HEK293T (cell line): Measurements from ENCODE around the gene SFSWAP.
"Not testable (repeated sequence)": the region's sequence is repeated elsewhere in the genome, so short reads cannot be mapped to it uniquely, and the experiment has no call there.

Experiments
- CTCF ChIA-PET: fragments of 350-600 bp; formaldehyde crosslinking; extraction: SDS; loops from one replicate; lab custom pipeline; 2021; ENCODE audit warnings: antibody characterized with exemption, inconsistent platforms; lab: Yijun Ruan, JAX
- POLR2A ChIA-PET: fragments of 350-600 bp; formaldehyde crosslinking; extraction: SDS; loops from one replicate; lab custom pipeline; 2020; ENCODE audit warnings: antibody characterized with exemption, inconsistent platforms; lab: Yijun Ruan, JAX
- DNase-seq: peaks from one replicate; pipeline ENCODE4 v3.0.0; 2012; ENCODE audit warnings: mixed read lengths; ENCODE audit errors: extremely low spot score
- ARNT ChIP-seq: fragments of 450-650 bp; IDR thresholded peaks from 2 replicates; pipeline ENCODE4 v1.6.1; 2017; ENCODE audit warnings: mild to moderate bottlenecking
- BHLHE40 ChIP-seq: fragments of 450-650 bp; IDR thresholded peaks from 2 replicates; pipeline ENCODE4 v1.6.1; 2016; ENCODE audit warnings: mild to moderate bottlenecking, moderate library complexity, borderline replicate concordance
- CTBP1 ChIP-seq: fragments of 450-650 bp; IDR thresholded peaks from 2 replicates; pipeline ENCODE4 v1.6.1; 2016; ENCODE audit warnings: borderline replicate concordance
- ELF4 ChIP-seq: fragments of 450-650 bp; IDR thresholded peaks from 2 replicates; pipeline ENCODE4 v1.6.1; 2017; ENCODE audit warnings: antibody characterized with exemption
- FOXA1 ChIP-seq: fragments of 450-650 bp; IDR thresholded peaks from 2 replicates; pipeline ENCODE4 v1.6.1; 2016; ENCODE audit warnings: mild to moderate bottlenecking
- FOXK2 ChIP-seq: fragments of 450-650 bp; IDR thresholded peaks from 2 replicates; pipeline ENCODE4 v1.6.1; 2016; ENCODE audit warnings: mild to moderate bottlenecking
- FOXM1 ChIP-seq: fragments of 450-650 bp; IDR thresholded peaks from 2 replicates; pipeline ENCODE4 v1.6.1; 2017; ENCODE audit warnings: mild to moderate bottlenecking, borderline replicate concordance
- HDGF ChIP-seq: fragments of 450-650 bp; IDR thresholded peaks from 2 replicates; pipeline ENCODE4 v1.6.1; 2017; ENCODE audit warnings: antibody characterized with exemption, borderline replicate concordance
- L3MBTL2 ChIP-seq: fragments of 450-650 bp; conservative IDR thresholded peaks from 2 replicates; pipeline ENCODE4 v1.6.1; 2016; ENCODE audit warnings: mild to moderate bottlenecking
- LEF1 ChIP-seq: fragments of 450-650 bp; IDR thresholded peaks from 2 replicates; pipeline ENCODE4 v1.6.1; 2017; ENCODE audit warnings: mild to moderate bottlenecking, borderline replicate concordance
- NFRKB ChIP-seq: fragments of 450-650 bp; IDR thresholded peaks from 2 replicates; pipeline ENCODE4 v1.6.1; 2016; ENCODE audit warnings: mild to moderate bottlenecking, moderate library complexity
- PKNOX1 ChIP-seq: fragments of 450-650 bp; IDR thresholded peaks from 2 replicates; pipeline ENCODE4 v1.6.1; 2016
- SP1 ChIP-seq: fragments of 450-650 bp; IDR thresholded peaks from 2 replicates; pipeline ENCODE4 v1.6.1; 2017
- SUZ12 ChIP-seq: fragments of 450-650 bp; IDR thresholded peaks from 2 replicates; pipeline ENCODE4 v1.6.1; 2016; ENCODE audit warnings: mild to moderate bottlenecking
- TARDBP ChIP-seq: fragments of 450-650 bp; IDR thresholded peaks from 2 replicates; pipeline ENCODE4 v1.6.1; 2016
- ZNF384 ChIP-seq: fragments of 450-650 bp; IDR thresholded peaks from 2 replicates; pipeline ENCODE4 v1.6.1; 2016

The SFSWAP gene

GRCh38 chr12:131710464-131711457, at the start of gene SFSWAP:
Gene SFSWAP (plus strand): TSS chr12:131711090. CDS start chr12:131711230, 140 bp downstream.
- TF ChIP-seq TARDBP (no peak), BHLHE40 (no peak), HDGF (no peak), FOXA1 (no peak), LEF1 (no peak), L3MBTL2 (peak; percentile 94), SP1 (no peak), ELF4 (peak; percentile 81), NFRKB (peak; percentile 91), CTBP1 (no peak), FOXM1 (no peak), FOXK2 (no peak), PKNOX1 (peak; percentile 55), ARNT (no peak), SUZ12 (no peak), ZNF384 (no peak)
- POLR2A ChIA-PET = interaction anchor here (0.6 to 1.3 kb wide), 4 partner anchors 9 to 23 kb away, joined by 3 read pairs; no protein-coding TSS in a partner anchor
- DNase-seq = peak; percentile 85
- CTCF ChIA-PET = no interaction called here

- CTCF ChIA-PET, POLR2A ChIA-PET, DNase-seq: not testable (repeated sequence)
Measured at GRCh38 chr12:131661170-131661985, 49.5 kb upstream of the SFSWAP start.

- DNase-seq, CTCF ChIA-PET, POLR2A ChIA-PET: not testable (repeated sequence)
Measured at GRCh38 chr12:131661986-131662288, 49.0 kb upstream of the SFSWAP start.

GRCh38 chr12:131662346-131662745, 48.5 kb upstream of the SFSWAP start:
- CTCF ChIA-PET, POLR2A ChIA-PET, DNase-seq: not testable (repeated sequence)

GRCh38 chr12:131665666-131666065, 45.2 kb upstream of the SFSWAP start:
- DNase-seq, POLR2A ChIA-PET, CTCF ChIA-PET: not testable (repeated sequence)

- DNase-seq, POLR2A ChIA-PET, CTCF ChIA-PET: not testable (repeated sequence)
Measured at GRCh38 chr12:131666486-131666885, 44.4 kb upstream of the SFSWAP start.

GRCh38 chr12:131666978-131667601, 43.8 kb upstream of the SFSWAP start:
- POLR2A ChIA-PET, DNase-seq: not testable (repeated sequence)

GRCh38 chr12:131671276-131671675, 39.6 kb upstream of the SFSWAP start:
- no peak for DNase-seq
- POLR2A ChIA-PET = no interaction called here

More at GRCh38 chr12:131666978-131667601, 43.8 kb upstream of the SFSWAP start:
- CTCF ChIA-PET = not testable (repeated sequence)

More at GRCh38 chr12:131671276-131671675, 39.6 kb upstream of the SFSWAP start:
- CTCF ChIA-PET = no interaction called here
- TF ChIP-seq FOXA1 (no peak), CTBP1 (no peak), FOXM1 (no peak), ZNF384 (no peak), BHLHE40 (no peak), TARDBP (no peak)
